Neuronal stem cell (in vitro differentiated cells): ENCODE results near the gene DOCK3.
A peak's percentile ranks its signal among the peaks of the same experiment; 100 is the strongest.

Experiments
- DNase-seq: peaks from one replicate; pipeline ENCODE4 v3.0.0-alpha.2; 2013; ENCODE audit warnings: low spot score
- H2AFZ ChIP-seq: one replicate; pipeline ENCODE4 v1.6.1; 2013; ENCODE audit warnings: mild to moderate bottlenecking, low read length, inconsistent platforms
- H2AK5ac ChIP-seq: 2 replicates; pipeline ENCODE4 v1.6.1; 2013; ENCODE audit warnings: low read depth, mild to moderate bottlenecking, inconsistent platforms, low read length, moderate library complexity, mixed read lengths
- H2BK120ac ChIP-seq: 2 replicates; pipeline ENCODE4 v1.6.1; 2013; ENCODE audit warnings: low read depth, mild to moderate bottlenecking, inconsistent platforms, low read length, moderate library complexity, mixed read lengths
- H2BK12ac ChIP-seq: one replicate; pipeline ENCODE4 v1.6.1; 2013; ENCODE audit warnings: low read length, inconsistent platforms
- H2BK15ac ChIP-seq: 2 replicates; pipeline ENCODE4 v1.6.1; 2013; ENCODE audit warnings: mild to moderate bottlenecking, low read length, inconsistent platforms, mixed read lengths
- H2BK5ac ChIP-seq: one replicate; pipeline ENCODE4 v1.6.1; 2013; ENCODE audit warnings: inconsistent platforms, mild to moderate bottlenecking, low read length, moderate library complexity
- H3K14ac ChIP-seq: one replicate; pipeline ENCODE4 v1.6.1; 2013; ENCODE audit warnings: low read length, inconsistent platforms
- H3K18ac ChIP-seq: 2 replicates; pipeline ENCODE4 v1.6.1; 2013; ENCODE audit warnings: low read length, inconsistent platforms
- H3K23ac ChIP-seq: 2 replicates; pipeline ENCODE4 v1.6.1; 2013; ENCODE audit warnings: low read depth, mild to moderate bottlenecking, mixed read lengths, low read length, inconsistent platforms; ENCODE audit not compliant: poor library complexity
- H3K27ac ChIP-seq: replicated peaks from 3 replicates; pipeline ENCODE4 v1.5.1; 2013; ENCODE audit warnings: low read length, inconsistent platforms
- H3K27me3 ChIP-seq, 3 experiments: 2 replicates each; pipeline ENCODE4 v1.6.1; 2013; ENCODE audit warnings: low read length in 3 of 3, mild to moderate bottlenecking in 2 of 3, inconsistent platforms in 1 of 3, low read depth in 1 of 3, mixed read lengths in 1 of 3, moderate library complexity in 1 of 3; ENCODE audit not compliant: control insufficient read depth in 3 of 3, insufficient read depth in 3 of 3
- H3K36me3 ChIP-seq, 2 donors: replicated peaks in 1 of 2; 2 replicates each; pipeline ENCODE4 v1.6.1; 2013; ENCODE audit warnings: low read length in 2 of 2; ENCODE audit not compliant: control insufficient read depth in 2 of 2, insufficient read depth in 2 of 2
- H3K4ac ChIP-seq: 2 replicates; pipeline ENCODE4 v1.6.1; 2013; ENCODE audit warnings: inconsistent platforms, mild to moderate bottlenecking, low read length, moderate library complexity
- H3K4me1 ChIP-seq, 2 donors: 1 replicate in 1 of 2; 2 replicates in 1 of 2; pipeline ENCODE4 v1.6.1; 2013; ENCODE audit warnings: low read length in 2 of 2, low read depth in 1 of 2; ENCODE audit not compliant: control insufficient read depth in 2 of 2, insufficient read depth in 1 of 2
- H3K4me2 ChIP-seq: one replicate; pipeline ENCODE4 v1.6.1; 2013; ENCODE audit warnings: mild to moderate bottlenecking, low read length, inconsistent platforms; ENCODE audit not compliant: insufficient read depth, poor library complexity, severe bottlenecking
- H3K4me3 ChIP-seq, 2 donors: 2 replicates each; pipeline ENCODE4 v1.5.1; 2013; ENCODE audit warnings: low read length in 2 of 2, mild to moderate bottlenecking in 2 of 2, inconsistent platforms in 1 of 2, moderate library complexity in 1 of 2
- H3K79me1 ChIP-seq: one replicate; pipeline ENCODE4 v1.6.1; 2013; ENCODE audit warnings: low read depth, mild to moderate bottlenecking, inconsistent platforms, low read length, moderate library complexity
- H3K9ac ChIP-seq: one replicate; pipeline ENCODE4 v1.6.1; 2013; ENCODE audit warnings: mild to moderate bottlenecking, low read depth, low read length, inconsistent platforms; ENCODE audit not compliant: poor library complexity
- H3K9me3 ChIP-seq, 2 donors: replicated peaks in 1 of 2; 2 replicates each; pipeline versions ENCODE3 to v1.6.1; 2013; ENCODE audit warnings: low read length in 2 of 2, mild to moderate bottlenecking in 2 of 2, inconsistent platforms in 1 of 2, low read depth in 1 of 2, mixed read lengths in 1 of 2, moderate library complexity in 1 of 2; ENCODE audit not compliant: control insufficient read depth in 2 of 2, insufficient read depth in 1 of 2
- H4K8ac ChIP-seq: one replicate; pipeline ENCODE4 v1.6.1; 2013; ENCODE audit warnings: low read depth, mild to moderate bottlenecking, inconsistent platforms, low read length, moderate library complexity
- H4K91ac ChIP-seq: one replicate; pipeline ENCODE4 v1.6.1; 2013; ENCODE audit warnings: low read length, low read depth, mild to moderate bottlenecking, inconsistent platforms; ENCODE audit not compliant: poor library complexity
- WGBS, 2 donors: extraction: QIAGEN DNeasy Blood & Tissue Kit; methylation state at CpG; one replicate each; pipeline ENCODE4 v1.1.7; 2013; ENCODE audit warnings: missing lambda C conversion rate in 2 of 2, mixed read lengths in 1 of 2; ENCODE audit not compliant: insufficient read length in 2 of 2, insufficient replicate concordance in 1 of 2; ENCODE audit errors: extremely low coverage in 2 of 2; 5-methylcytosine and 5-hydroxymethylcytosine counted together

Gene DOCK3

DNA sequence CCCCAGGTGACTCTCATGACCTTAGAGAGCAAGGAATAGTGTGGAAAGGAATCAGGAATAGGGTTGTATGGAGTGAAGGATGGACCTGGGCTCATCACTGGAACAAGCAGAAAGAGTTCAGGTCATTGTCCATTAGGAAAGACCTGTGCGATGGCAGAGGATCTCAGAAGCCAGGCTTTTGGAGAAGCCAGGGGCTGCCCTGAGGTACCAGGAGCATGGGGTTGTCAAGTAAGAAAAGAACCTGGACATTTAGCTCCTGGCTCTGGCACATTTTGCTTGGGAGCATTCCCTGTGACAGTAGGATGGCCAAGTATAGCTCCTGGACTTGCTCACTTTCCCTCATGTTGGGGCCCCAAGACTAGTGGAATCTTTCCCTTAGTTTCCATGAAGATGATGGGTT lies 657.4 kb downstream of the DOCK3 start:
- Histone ChIP-seq H3K4ac (no peak overlapping the region), H3K27ac (no peak overlapping the region)

DNA sequence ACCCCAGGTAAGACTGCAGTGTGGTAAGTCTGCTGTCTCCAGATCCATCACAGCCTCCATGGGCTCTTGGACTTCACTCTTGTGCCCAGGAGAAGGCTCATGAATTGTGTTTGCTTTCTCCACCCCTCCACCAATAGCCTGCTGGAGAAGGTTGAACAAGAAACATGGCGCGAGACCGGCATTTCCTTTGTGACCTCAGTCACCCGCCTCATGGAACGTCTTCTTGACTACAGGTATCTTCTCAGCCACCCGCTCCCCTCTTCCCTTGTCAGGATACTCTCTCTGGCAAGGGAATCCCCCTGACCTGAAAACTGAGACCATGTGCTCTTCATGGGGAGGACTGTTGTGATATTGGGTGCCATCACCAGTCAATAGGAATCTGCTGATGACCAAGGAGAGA lies 658.3 kb downstream of the DOCK3 start:
- Histone ChIP-seq H2BK15ac (no peak overlapping the region), H3K27ac (no peak overlapping the region), H3K14ac (no peak overlapping the region), H3K27me3 (no peaks in the 10 kb centered on the region), H3K18ac (no peak overlapping the region), H3K4me2 (no peak overlapping the region), H2AK5ac (no peak overlapping the region), H3K36me3 (peaks cover 0 to 4% of the 10 kb centered on the region in 2 donors), H2BK12ac (no peak overlapping the region), H2BK120ac (no peak overlapping the region), H3K23ac (no peak overlapping the region), H4K8ac (no peak overlapping the region), H2BK5ac (no peak overlapping the region), H3K9ac (no peak overlapping the region), H3K4me1 (peaks cover 0 to 10% of the 10 kb centered on the region in 2 donors), H2AFZ (no peak overlapping the region), H3K4ac (no peak overlapping the region), H3K4me3 (no peak overlapping the region), H4K91ac (no peak overlapping the region), H3K9me3 (no peaks in the 10 kb centered on the region), H3K79me1 (no peaks in the 10 kb centered on the region)
- no peak for DNase-seq
- no CpG with 5 or more reads among the region's 6 CpGs for WGBS, 2 donors

More for the DNA sequence above, 657.4 kb downstream of the DOCK3 start:
- H3K79me1 ChIP-seq: no peaks in the 10 kb centered on the region
- H3K23ac ChIP-seq: no peak overlapping the region
- no peak overlapping the region for H3K4me3 ChIP-seq
- H2BK12ac ChIP-seq: no peak overlapping the region
- H2BK15ac ChIP-seq: peak overlapping the region; percentile 20
- peaks cover 0 to 10% of the 10 kb centered on the region in 2 donors for H3K4me1 ChIP-seq
- H4K91ac ChIP-seq: no peak overlapping the region
- no peaks in the 10 kb centered on the region for H3K27me3 ChIP-seq
- H2AK5ac ChIP-seq: no peak overlapping the region
- no peak overlapping the region for H3K18ac ChIP-seq
- H3K14ac ChIP-seq: no peak overlapping the region
- H2BK120ac ChIP-seq: no peak overlapping the region
- H3K9me3 ChIP-seq: no peaks in the 10 kb centered on the region
- H3K36me3 ChIP-seq: peaks cover 0 to 4% of the 10 kb centered on the region in 2 donors
- H2BK5ac ChIP-seq: no peak overlapping the region
- H3K4me2 ChIP-seq: no peak overlapping the region
- H2AFZ ChIP-seq: no peak overlapping the region
- no CpG with 5 or more reads among the region's 1 CpG for WGBS, 2 donors
- DNase-seq: no peak
- no peak overlapping the region for H4K8ac ChIP-seq
- H3K9ac ChIP-seq: no peak overlapping the region

DNA sequence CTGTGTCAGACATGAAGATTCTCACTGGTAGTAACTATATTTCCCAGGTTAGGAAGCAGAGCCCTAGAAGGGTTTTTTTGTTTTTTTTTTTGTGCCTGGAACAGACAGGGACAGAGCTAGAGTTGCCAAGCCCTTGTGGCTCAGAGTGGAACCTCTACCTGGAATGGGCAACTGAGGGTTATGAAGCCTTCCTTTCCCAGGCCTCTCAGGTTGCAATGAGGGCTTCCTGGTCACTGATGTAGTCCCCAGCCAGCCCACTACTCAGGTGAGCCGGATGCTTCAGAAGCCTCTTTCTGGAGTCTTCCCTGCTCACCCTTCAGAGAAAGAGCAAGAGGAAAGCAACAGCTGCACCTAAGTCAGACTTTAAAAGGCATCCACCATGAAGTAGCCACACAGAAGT lies 661.5 kb downstream of the DOCK3 start:
- Histone ChIP-seq H3K27ac (no peak overlapping the region), H2BK12ac (no peak overlapping the region), H4K91ac (no peak overlapping the region), H3K4me1 (peaks cover 8 to 19% of the 10 kb centered on the region in 2 donors), H3K9ac (no peak overlapping the region), H3K79me1 (no peaks in the 10 kb centered on the region), H3K36me3 (peaks cover 0 to 6% of the 10 kb centered on the region in 2 donors), H2AK5ac (no peak overlapping the region), H2BK5ac (no peak overlapping the region), H3K4me2 (no peak overlapping the region), H3K4ac (no peak overlapping the region), H3K18ac (no peak overlapping the region), H2AFZ (no peak overlapping the region), H3K4me3 (no peak overlapping the region), H3K14ac (no peak overlapping the region), H3K23ac (no peak overlapping the region), H3K9me3 (no peaks in the 10 kb centered on the region), H2BK15ac (no peak overlapping the region), H4K8ac (no peak overlapping the region), H2BK120ac (no peak overlapping the region), H3K27me3 (peaks cover 0 to 5% (median 0%) of the 10 kb centered on the region in 3 experiments)
- no peak for DNase-seq
- no CpG with 5 or more reads among the region's 1 CpG for WGBS, 2 donors

DNA sequence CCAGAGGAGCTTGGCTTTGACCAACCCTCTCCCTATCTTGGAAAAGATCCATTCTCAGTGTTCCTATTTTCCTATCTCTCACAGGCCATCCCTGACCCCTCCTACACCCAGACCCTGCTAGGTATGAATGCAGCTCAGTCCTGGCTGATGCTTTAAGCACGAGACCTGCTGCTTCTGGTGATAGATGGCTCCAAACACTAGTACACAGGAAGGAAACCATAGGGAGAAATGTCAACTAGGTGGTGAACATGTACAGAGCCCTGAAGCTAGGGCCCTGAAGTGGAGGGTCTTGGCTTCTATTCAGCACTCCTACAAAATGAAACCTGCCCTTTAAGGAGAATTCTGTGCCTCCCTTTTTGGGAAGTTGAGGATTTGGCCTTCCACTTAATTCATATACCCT lies 662.9 kb downstream of the DOCK3 start:
- Histone ChIP-seq H3K4ac (no peak overlapping the region), H3K4me2 (no peak overlapping the region), H3K14ac (no peak overlapping the region), H2BK5ac (no peak overlapping the region), H3K4me1 (peaks cover 8 to 20% of the 10 kb centered on the region in 2 donors), H3K9me3 (no peaks in the 10 kb centered on the region), H3K27ac (no peak overlapping the region), H3K36me3 (peaks cover 0 to 6% of the 10 kb centered on the region in 2 donors), H3K79me1 (no peaks in the 10 kb centered on the region), H4K91ac (no peak overlapping the region), H2AFZ (no peak overlapping the region), H3K27me3 (peaks cover 0 to 5% (median 0%) of the 10 kb centered on the region in 3 experiments), H3K18ac (no peak overlapping the region), H3K4me3 (no peak overlapping the region), H3K9ac (no peak overlapping the region), H3K23ac (no peak overlapping the region), H2AK5ac (no peak overlapping the region), H4K8ac (no peak overlapping the region), H2BK15ac (no peak overlapping the region), H2BK120ac (no peak overlapping the region), H2BK12ac (no peak overlapping the region)
- DNase-seq: no peak
- no CpG with 5 or more reads among the region's 1 CpG for WGBS, 2 donors
